Non-pigmented ciliary epithelial cell (primary cell): ENCODE results near the gene BCL6B.
"Not testable (repeated sequence)": the region's sequence is repeated elsewhere in the genome, so short reads cannot be mapped to it uniquely, and the experiment has no call there.

ENCODE experiments used
- DNase-seq: peaks from one replicate; pipeline ENCODE4 v3.0.0-alpha.2; 2010; ENCODE audit warnings: low read depth

Gene BCL6B

GRCh38 chr17:7022781-7023571 is at the start of gene BCL6B:
BCL6B (plus strand) TSS chr17:7023050; CDS start chr17:7023672, 622 bp downstream.
- DNase-seq: no peak

GRCh38 chr17:6979440-6979839 is 43.4 kb upstream of the BCL6B start:
- DNase-seq: not testable (repeated sequence)

- DNase-seq: no peak
These were observed 41.4 kb upstream of the BCL6B start for GRCh38 chr17:6981426-6981825.

- no peak for DNase-seq
These were observed 37.6 kb upstream of the BCL6B start for GRCh38 chr17:6985266-6985665.

- no peak for DNase-seq
These were observed 36.2 kb upstream of the BCL6B start for GRCh38 chr17:6986676-6987075.

- DNase-seq: no peak
These were observed 33.1 kb upstream of the BCL6B start for GRCh38 chr17:6989779-6990178.

GRCh38 chr17:6993613-6994056 is 29.2 kb upstream of the BCL6B start:
- not testable (repeated sequence) for DNase-seq

GRCh38 chr17:6994118-6994598 is 28.7 kb upstream of the BCL6B start:
- no peak for DNase-seq

- no peak for DNase-seq
These were observed 28.1 kb upstream of the BCL6B start for GRCh38 chr17:6994666-6995256.

GRCh38 chr17:6995500-6996255 is 27.2 kb upstream of the BCL6B start, which contains the start of gene ALOX12:
ALOX12 (plus strand) TSS chr17:6996049; CDS start chr17:6996118, 69 bp downstream.
- DNase-seq: no peak

- DNase-seq: no peak
These were observed 26.4 kb upstream of the BCL6B start for GRCh38 chr17:6996256-6997011.

- DNase-seq: no peak
These were observed 25.7 kb upstream of the BCL6B start for GRCh38 chr17:6997171-6997570.

- no peak for DNase-seq
These were observed 23.9 kb upstream of the BCL6B start for GRCh38 chr17:6998855-6999508.

- DNase-seq: no peak
These were observed 21.4 kb upstream of the BCL6B start for GRCh38 chr17:7001318-7001961.

GRCh38 chr17:7002288-7003047 is 20.4 kb upstream of the BCL6B start:
- DNase-seq: no peak

- no peak for DNase-seq
These were observed 19.1 kb upstream of the BCL6B start for GRCh38 chr17:7003745-7004144.

- DNase-seq: no peak
These were observed 18.2 kb upstream of the BCL6B start for GRCh38 chr17:7004398-7005253.

- DNase-seq: no peak
These were observed 17.1 kb upstream of the BCL6B start for GRCh38 chr17:7005716-7006115.

GRCh38 chr17:7007143-7007542 is 15.7 kb upstream of the BCL6B start:
- no peak for DNase-seq
